NOMO-1 (cell line): ENCODE data around the gene COMMD8.
A peak's percentile ranks its signal among the peaks of the same experiment; 100 is the strongest.
"Not testable (repeated sequence)": the region's sequence is repeated elsewhere in the genome, so short reads cannot be mapped to it uniquely, and the experiment has no call there.

Source experiments
- DNase-seq, 2 experiments: peaks; one replicate each; lab custom pipeline; 2025; ENCODE audit not compliant: unreplicated experiment in 2 of 2; lab: John Stamatoyannopoulos, UW

Gene COMMD8

GRCh38 chr4:47463235-47463956 lies at the start of gene COMMD8:
TSS of gene COMMD8 (minus strand) at chr4:47463702. CDS start at chr4:47463651, 51 bp downstream.
- peak; percentile 95 to 97 for DNase-seq

- DNase-seq, result peak; percentile 28 to 86
These were observed 47.1 kb upstream of the COMMD8 start for GRCh38 chr4:47510506-47511143.

- no peak for DNase-seq
These were observed 42.2 kb upstream of the COMMD8 start for GRCh38 chr4:47505666-47506065.

- no peak for DNase-seq
These were observed 41.6 kb upstream of the COMMD8 start for GRCh38 chr4:47505147-47505546.

- no peak for DNase-seq
These were observed 37.3 kb upstream of the COMMD8 start for GRCh38 chr4:47500776-47501175.

- DNase-seq, result peak; percentile 30 to 92
These were observed 36.2 kb upstream of the COMMD8 start for GRCh38 chr4:47499700-47500099.

GRCh38 chr4:47498899-47499298 lies 35.4 kb upstream of the COMMD8 start:
- DNase-seq, result no peak

- DNase-seq, result no peak
These were observed 30.6 kb upstream of the COMMD8 start for GRCh38 chr4:47494124-47494430.

- DNase-seq, result no peak
These were observed 30.0 kb upstream of the COMMD8 start for GRCh38 chr4:47493238-47494123.

GRCh38 chr4:47490550-47490949 lies 27.0 kb upstream of the COMMD8 start:
- peak in 1 of 2 experiments; percentile 6 for DNase-seq

- DNase-seq, result no peak
These were observed 25.2 kb upstream of the COMMD8 start for GRCh38 chr4:47488706-47489105.

- not testable (repeated sequence) for DNase-seq
These were observed 23.2 kb upstream of the COMMD8 start for GRCh38 chr4:47486727-47487126.

GRCh38 chr4:47486231-47486673 lies 22.8 kb upstream of the COMMD8 start:
- DNase-seq, result no peak

GRCh38 chr4:47485768-47486167 lies 22.3 kb upstream of the COMMD8 start:
- DNase-seq, result no peak

GRCh38 chr4:47485047-47485692 lies 21.7 kb upstream of the COMMD8 start, which contains the start of gene ATP10D:
TSS of gene ATP10D (plus strand) at chr4:47485275. CDS start at chr4:47512541, 27,266 bp downstream.
- peak; percentile 81 to 90 for DNase-seq

GRCh38 chr4:47484168-47484567 lies 20.7 kb upstream of the COMMD8 start:
- no peak for DNase-seq

- DNase-seq, result no peak
These were observed 20.2 kb upstream of the COMMD8 start for GRCh38 chr4:47483745-47484144.

- DNase-seq, result peak in 1 of 2 experiments; percentile 57
These were observed 18.8 kb upstream of the COMMD8 start for GRCh38 chr4:47482326-47482725.

GRCh38 chr4:47478804-47479203 lies 15.3 kb upstream of the COMMD8 start:
- DNase-seq, result no peak

GRCh38 chr4:47475411-47475810 lies 11.9 kb upstream of the COMMD8 start:
- no peak for DNase-seq

- no peak for DNase-seq
These were observed 11.3 kb upstream of the COMMD8 start for GRCh38 chr4:47474799-47475198.
